IPS-20b (cell line): ENCODE results near the gene DPYSL5.

Source experiments
- H3K27ac ChIP-seq: one replicate; pipeline ENCODE4 v1.5.1; 2013; ENCODE audit warnings: low read length
- H3K27me3 ChIP-seq: 2 replicates; pipeline ENCODE4 v1.6.1; 2013; ENCODE audit warnings: mild to moderate bottlenecking, low read length, inconsistent platforms; ENCODE audit not compliant: insufficient read depth
- H3K36me3 ChIP-seq: 2 replicates; pipeline ENCODE4 v1.6.1; 2013; ENCODE audit warnings: low read depth, mild to moderate bottlenecking, inconsistent platforms, low read length, moderate library complexity; ENCODE audit not compliant: insufficient read depth
- H3K4me1 ChIP-seq: 2 replicates; pipeline ENCODE4 v1.6.1; 2013; ENCODE audit warnings: mild to moderate bottlenecking, control low read depth, inconsistent platforms, low read length, moderate library complexity; ENCODE audit not compliant: insufficient read depth
- H3K4me3 ChIP-seq: 2 replicates; pipeline ENCODE4 v1.5.1; 2013; ENCODE audit warnings: mild to moderate bottlenecking, low read length, inconsistent platforms
- H3K9ac ChIP-seq: 2 replicates; pipeline ENCODE4 v1.6.1; 2013; ENCODE audit warnings: low read depth, mild to moderate bottlenecking, inconsistent platforms, low read length, moderate library complexity
- H3K9me3 ChIP-seq: 2 replicates; pipeline ENCODE4 v1.6.1; 2013; ENCODE audit warnings: mild to moderate bottlenecking, low read depth, low read length, inconsistent platforms; ENCODE audit not compliant: insufficient read depth

DPYSL5 gene

GRCh38 chr2:26848336-26849055 lies 564 bp downstream of the DPYSL5 start:
- H3K36me3 ChIP-seq = no peaks in the 10 kb centered on the region
- H3K9ac ChIP-seq = peak overlapping the region; percentile 67
- peaks cover 85% of the 10 kb centered on the region for H3K27me3 ChIP-seq
- H3K4me3 ChIP-seq = peak overlapping the region; percentile 74
- no peaks in the 10 kb centered on the region for H3K9me3 ChIP-seq
- H3K4me1 ChIP-seq = no peaks in the 10 kb centered on the region
- no peak overlapping the region for H3K27ac ChIP-seq

- peaks cover 89% of the 10 kb centered on the region for H3K27me3 ChIP-seq
- H3K27ac ChIP-seq = no peak overlapping the region
- peak overlapping the region; percentile 74 for H3K4me3 ChIP-seq
- H3K36me3 ChIP-seq = no peaks in the 10 kb centered on the region
- H3K9me3 ChIP-seq = no peaks in the 10 kb centered on the region
- no peaks in the 10 kb centered on the region for H3K4me1 ChIP-seq
- peak overlapping the region; percentile 67; the same call in 1 of the 2 replicates for H3K9ac ChIP-seq
These were observed 1.4 kb downstream of the DPYSL5 start for GRCh38 chr2:26849056-26849999.

- peak overlapping the region; percentile 74 for H3K4me3 ChIP-seq
- H3K36me3 ChIP-seq = no peaks in the 10 kb centered on the region
- H3K9ac ChIP-seq = no peak overlapping the region
- H3K4me1 ChIP-seq = no peaks in the 10 kb centered on the region
- peaks cover 85% of the 10 kb centered on the region for H3K27me3 ChIP-seq
- no peak overlapping the region for H3K27ac ChIP-seq
- no peaks in the 10 kb centered on the region for H3K9me3 ChIP-seq
These were observed 2.1 kb downstream of the DPYSL5 start for GRCh38 chr2:26850000-26850431.

DNA sequence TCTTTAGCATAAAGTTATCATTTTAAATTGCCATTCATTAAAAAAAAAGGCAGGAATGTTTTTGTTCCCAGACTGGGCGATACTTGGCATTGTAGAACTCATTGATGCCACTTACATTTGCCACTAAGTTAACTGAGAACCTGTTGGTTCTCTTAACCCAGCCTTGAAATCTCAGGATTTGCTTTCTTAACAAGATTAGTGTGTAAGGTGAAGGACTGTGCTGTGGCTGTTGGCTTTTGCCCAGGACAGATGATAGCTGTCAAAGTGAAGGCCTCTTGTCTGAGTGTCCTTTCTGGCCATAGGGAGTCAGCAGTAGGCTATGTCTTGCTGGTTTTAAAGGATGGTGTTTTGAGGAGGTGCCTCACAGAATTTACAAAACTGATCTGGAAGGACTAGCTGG lies 2.6 kb downstream of the DPYSL5 start:
- H3K4me1 ChIP-seq = no peaks in the 10 kb centered on the region
- H3K27ac ChIP-seq = no peak overlapping the region
- no peak overlapping the region for H3K9ac ChIP-seq
- no peak overlapping the region for H3K4me3 ChIP-seq
- peaks cover 82% of the 10 kb centered on the region for H3K27me3 ChIP-seq
- H3K9me3 ChIP-seq = no peaks in the 10 kb centered on the region
- no peaks in the 10 kb centered on the region for H3K36me3 ChIP-seq

DNA sequence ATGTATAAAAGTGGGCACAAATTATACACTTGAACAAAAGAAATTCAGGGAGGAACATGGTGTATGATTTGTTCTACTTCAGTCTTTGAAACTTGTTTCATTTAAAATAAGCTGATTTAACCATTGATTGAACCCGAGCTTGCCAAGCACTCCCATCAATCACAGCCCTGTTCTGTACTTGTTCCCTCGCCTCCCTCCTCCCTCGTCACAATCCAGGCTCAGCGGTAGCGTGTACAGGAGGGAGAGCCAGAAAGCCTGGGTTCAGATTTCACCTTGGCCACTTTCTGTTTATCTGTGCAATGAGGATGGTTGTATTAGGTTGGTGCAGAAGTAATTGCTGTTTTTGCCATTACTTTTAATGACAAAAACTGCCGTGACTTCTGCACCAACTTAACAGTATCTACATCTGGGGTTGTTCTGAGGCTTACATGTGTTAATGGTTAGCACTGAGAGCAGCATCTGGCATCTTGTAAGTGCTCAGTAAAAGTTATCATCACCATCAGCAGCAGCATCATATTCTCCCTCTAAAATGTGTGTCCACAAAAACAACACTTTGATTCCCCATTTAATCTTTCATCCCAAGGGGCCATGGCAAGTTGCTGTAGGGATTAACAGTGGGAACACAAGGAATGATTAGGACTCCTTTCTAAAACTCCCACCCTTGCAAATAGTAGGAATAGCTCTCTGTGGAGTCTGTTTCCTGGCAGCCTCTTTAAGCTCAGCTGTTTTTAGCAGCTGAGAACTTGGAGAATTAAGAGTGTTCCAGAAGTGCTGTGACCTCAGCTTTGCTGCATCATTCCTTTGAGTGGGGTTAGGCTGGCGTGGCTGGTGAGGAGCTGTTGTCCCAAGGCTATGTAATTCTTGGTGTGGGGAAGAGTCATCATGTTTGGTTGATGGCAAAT lies 4.7 kb downstream of the DPYSL5 start:
- Histone ChIP-seq H3K9ac (no peak overlapping the region), H3K4me1 (no peaks in the 10 kb centered on the region), H3K36me3 (no peaks in the 10 kb centered on the region), H3K9me3 (no peaks in the 10 kb centered on the region), H3K27ac (no peak overlapping the region), H3K27me3 (peaks cover 63% of the 10 kb centered on the region), H3K4me3 (no peak overlapping the region)

- no peak overlapping the region for H3K4me3 ChIP-seq
- H3K9me3 ChIP-seq = no peaks in the 10 kb centered on the region
- peaks cover 55% of the 10 kb centered on the region for H3K27me3 ChIP-seq
- H3K27ac ChIP-seq = no peak overlapping the region
- H3K9ac ChIP-seq = no peak overlapping the region
- no peaks in the 10 kb centered on the region for H3K36me3 ChIP-seq
- H3K4me1 ChIP-seq = no peaks in the 10 kb centered on the region
These were observed 5.8 kb downstream of the DPYSL5 start for GRCh38 chr2:26853751-26854150.

DNA sequence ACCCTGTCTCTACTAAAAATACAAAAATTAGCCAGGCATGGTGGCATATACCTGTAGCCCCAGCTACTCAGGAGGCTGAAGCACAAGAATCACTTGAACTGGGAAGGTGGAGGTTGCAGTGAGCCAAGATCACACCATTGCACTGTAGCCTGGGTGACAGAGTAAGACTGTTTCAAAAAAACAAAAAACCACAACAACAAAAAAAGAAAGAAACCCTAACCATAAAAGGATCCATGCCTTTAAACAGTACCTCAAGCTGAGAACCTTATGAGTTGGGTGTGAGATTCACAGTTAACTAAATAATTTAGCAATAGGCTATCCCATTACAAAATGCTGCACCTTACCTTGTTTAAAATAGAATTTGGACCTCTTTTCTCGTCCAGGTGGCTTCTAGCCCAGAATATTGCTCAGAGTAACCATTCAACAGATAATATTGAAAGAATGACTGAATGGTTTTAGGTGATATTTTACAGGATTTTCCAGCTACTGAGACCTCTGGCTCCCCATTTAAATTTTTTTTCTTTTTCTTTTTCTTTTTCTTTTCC lies 6.4 kb downstream of the DPYSL5 start:
- peaks cover 49% of the 10 kb centered on the region for H3K27me3 ChIP-seq

DNA sequence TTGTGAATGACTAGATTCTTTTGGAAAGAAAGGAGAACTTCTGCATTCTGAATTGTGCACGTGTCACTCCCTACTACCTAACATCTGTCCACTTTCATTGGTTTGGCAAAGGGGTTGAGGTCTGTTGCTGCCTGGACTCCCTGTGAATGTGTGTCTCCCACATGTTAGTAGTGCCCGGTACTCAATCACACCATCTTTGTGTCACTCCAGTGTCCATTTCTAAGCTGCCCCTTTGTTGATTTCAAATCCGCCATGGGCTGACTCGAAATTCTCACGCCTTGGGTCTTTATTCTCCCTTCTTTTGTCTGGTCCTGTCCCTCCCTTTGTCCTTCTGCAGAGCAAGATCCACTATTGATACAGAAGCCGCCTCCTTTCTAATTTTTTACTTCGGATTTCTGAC lies 7.5 kb downstream of the DPYSL5 start:
- no peaks in the 10 kb centered on the region for H3K4me1 ChIP-seq
- H3K4me3 ChIP-seq = no peak overlapping the region
- no peak overlapping the region for H3K27ac ChIP-seq
- H3K36me3 ChIP-seq = no peaks in the 10 kb centered on the region
- no peaks in the 10 kb centered on the region for H3K9me3 ChIP-seq
- no peak overlapping the region for H3K9ac ChIP-seq
- peaks cover 43% of the 10 kb centered on the region for H3K27me3 ChIP-seq

More for the DNA sequence above, 6.4 kb downstream of the DPYSL5 start:
- Histone ChIP-seq H3K27ac (no peak overlapping the region), H3K4me1 (no peaks in the 10 kb centered on the region), H3K4me3 (no peak overlapping the region), H3K9me3 (no peaks in the 10 kb centered on the region), H3K9ac (no peak overlapping the region), H3K36me3 (no peaks in the 10 kb centered on the region)

DNA sequence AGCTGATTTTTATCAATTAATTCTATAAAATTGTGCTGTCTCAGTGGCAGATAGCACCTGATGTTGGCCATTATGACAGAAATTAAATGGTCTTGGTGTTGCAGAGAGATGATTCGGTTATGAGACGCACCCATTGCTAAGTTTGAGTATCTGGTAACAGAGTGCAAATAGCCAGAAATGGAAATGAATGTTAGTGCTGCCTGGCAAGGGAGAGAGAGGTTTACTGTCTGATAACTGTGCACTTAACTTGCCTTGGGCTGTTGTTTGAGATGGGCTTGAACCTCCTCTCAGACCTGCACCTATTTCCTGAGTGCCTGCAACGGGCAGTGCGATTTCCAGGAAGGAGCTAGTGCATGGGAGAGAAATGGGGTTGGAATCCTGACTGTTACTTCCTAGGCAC lies 11.7 kb downstream of the DPYSL5 start:
- Histone ChIP-seq H3K4me3 (no peak overlapping the region), H3K27me3 (peaks cover 8% of the 10 kb centered on the region; the same call in 1 of the 2 replicates), H3K9ac (no peak overlapping the region), H3K36me3 (no peaks in the 10 kb centered on the region), H3K4me1 (no peaks in the 10 kb centered on the region), H3K9me3 (no peaks in the 10 kb centered on the region), H3K27ac (no peak overlapping the region)

DNA sequence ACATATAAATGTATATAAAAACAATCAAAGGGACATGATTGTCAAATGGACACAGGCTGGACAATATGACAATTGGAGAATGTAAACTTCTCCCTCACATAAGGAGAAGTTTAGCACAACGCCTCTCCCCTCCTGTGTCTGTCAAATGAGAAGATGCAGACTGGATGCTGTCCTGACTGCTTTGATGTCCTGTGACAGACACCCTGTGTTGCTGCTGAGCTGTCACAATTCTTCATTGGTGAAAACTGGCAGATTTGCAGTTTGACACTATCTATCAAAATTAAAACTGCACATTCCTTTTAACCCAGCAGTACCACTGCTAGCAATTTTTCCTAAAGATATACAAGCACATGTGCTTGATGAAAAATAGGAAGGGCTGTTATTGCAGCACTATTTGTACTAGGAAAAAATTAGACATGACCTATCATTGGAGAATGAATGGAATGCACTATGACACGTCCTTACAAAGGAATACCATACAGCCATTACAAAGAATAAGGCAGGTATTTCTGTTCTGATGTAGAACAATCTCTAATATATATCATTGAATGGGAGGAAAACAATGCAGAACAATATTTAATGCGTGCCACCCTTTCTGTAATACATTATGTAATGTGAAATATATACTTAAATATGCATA lies 12.4 kb downstream of the DPYSL5 start:
- Histone ChIP-seq H3K27me3 (peaks cover 7% of the 10 kb centered on the region; the same call in 1 of the 2 replicates), H3K9ac (no peak overlapping the region), H3K36me3 (no peaks in the 10 kb centered on the region), H3K27ac (no peak overlapping the region), H3K4me3 (no peak overlapping the region), H3K9me3 (no peaks in the 10 kb centered on the region), H3K4me1 (no peaks in the 10 kb centered on the region)
